HS-27A (cell line): ENCODE results near the gene MUC5B.
"Not testable (repeated sequence)": the region's sequence is repeated elsewhere in the genome, so short reads cannot be mapped to it uniquely, and the experiment has no call there.

Experiments
- DNase-seq: peaks from one replicate; pipeline ENCODE4 v3.0.0-alpha.2; 2012; ENCODE audit warnings: low read depth, missing footprints

The MUC5B gene

GRCh38 chr11:1202776-1203504, 19.9 kb upstream of the MUC5B start:
- DNase-seq = no peak

- no peak for DNase-seq
These were observed 19.2 kb upstream of the MUC5B start for GRCh38 chr11:1203505-1204271.

GRCh38 chr11:1204381-1205101, 18.3 kb upstream of the MUC5B start:
- DNase-seq = no peak

- DNase-seq = no peak
These were observed 17.5 kb upstream of the MUC5B start for GRCh38 chr11:1205121-1205986.

GRCh38 chr11:1205987-1206331, 16.9 kb upstream of the MUC5B start:
- DNase-seq = no peak

- no peak for DNase-seq
These were observed 16.2 kb upstream of the MUC5B start for GRCh38 chr11:1206391-1207271.

GRCh38 chr11:1207401-1208143, 15.3 kb upstream of the MUC5B start:
- DNase-seq = no peak

- DNase-seq = no peak
These were observed 14.8 kb upstream of the MUC5B start for GRCh38 chr11:1208144-1208393.

GRCh38 chr11:1208394-1209261, 14.2 kb upstream of the MUC5B start:
- no peak for DNase-seq

- no peak for DNase-seq
These were observed 13.4 kb upstream of the MUC5B start for GRCh38 chr11:1209371-1210057.

- no peak for DNase-seq
These were observed 11.0 kb upstream of the MUC5B start for GRCh38 chr11:1211838-1212237.

GRCh38 chr11:1215826-1216225, 7.0 kb upstream of the MUC5B start:
- DNase-seq = not testable (repeated sequence)

GRCh38 chr11:1217151-1217550, 5.7 kb upstream of the MUC5B start:
- DNase-seq = no peak

- DNase-seq = no peak
These were observed 4.5 kb upstream of the MUC5B start for GRCh38 chr11:1218256-1218787.

GRCh38 chr11:1218788-1219445, 3.9 kb upstream of the MUC5B start:
- DNase-seq = no peak

- no peak for DNase-seq
These were observed 3.4 kb upstream of the MUC5B start for GRCh38 chr11:1219446-1219833.

GRCh38 chr11:1219834-1220815, 2.7 kb upstream of the MUC5B start:
- no peak for DNase-seq
